Kasumi-1 (cell line): ENCODE measurements around the gene CENPM.
"Not testable (repeated sequence)": the region's sequence is repeated elsewhere in the genome, so short reads cannot be mapped to it uniquely, and the experiment has no call there.

ENCODE experiments used
- DNase-seq, 2 experiments: peaks; one replicate each; lab custom pipeline; 2025; lab: John Stamatoyannopoulos, UW

Gene CENPM

GRCh38 chr22:41966607-41967240 lies 19.8 kb upstream of the CENPM start:
- DNase-seq, result peak; percentile 72 to 78

GRCh38 chr22:41966225-41966606 lies 19.3 kb upstream of the CENPM start:
- DNase-seq, result no peak

- DNase-seq, result no peak
These were observed 17.1 kb upstream of the CENPM start for GRCh38 chr22:41964112-41964491.

GRCh38 chr22:41963453-41964111 lies 16.6 kb upstream of the CENPM start:
- DNase-seq, result no peak

GRCh38 chr22:41957941-41958556 lies 11.1 kb upstream of the CENPM start:
- DNase-seq, result no peak

- no peak for DNase-seq
These were observed 5.8 kb upstream of the CENPM start for GRCh38 chr22:41952713-41953112.

- DNase-seq, result no peak
These were observed 5.0 kb upstream of the CENPM start, which contains the start of gene SMIM45 for GRCh38 chr22:41951898-41952474. Gene SMIM45 (plus strand): TSS chr22:41952150.

GRCh38 chr22:41949297-41949965 lies 2.5 kb upstream of the CENPM start:
- DNase-seq, result no peak

GRCh38 chr22:41948928-41949296 lies 2.0 kb upstream of the CENPM start:
- not testable (repeated sequence) for DNase-seq

GRCh38 chr22:41948142-41948541 lies 1.2 kb upstream of the CENPM start:
- DNase-seq, result no peak

- DNase-seq, result no peak
These were observed 600 bp upstream of the CENPM start for GRCh38 chr22:41947424-41948080.

GRCh38 chr22:41943661-41944209 lies 3.2 kb downstream of the CENPM start:
- no peak for DNase-seq

- DNase-seq, result peak; percentile 76 to 79
These were observed 5.9 kb downstream of the CENPM start for GRCh38 chr22:41940832-41941765.

GRCh38 chr22:41939981-41940831 lies 6.7 kb downstream of the CENPM start:
- DNase-seq, result no peak

- DNase-seq, result no peak
These were observed 10.1 kb downstream of the CENPM start for GRCh38 chr22:41936894-41937169.

GRCh38 chr22:41935509-41935908 lies 11.4 kb downstream of the CENPM start:
- DNase-seq, result no peak

GRCh38 chr22:41935015-41935351 lies 12.0 kb downstream of the CENPM start:
- DNase-seq, result no peak

GRCh38 chr22:41934284-41935014 lies 12.5 kb downstream of the CENPM start:
- no peak for DNase-seq
